Measurements from ENCODE around the gene CACNA1B. TPM values are rescaled to one million over a fixed set of nuclear protein-coding genes. Genes with fewer than 3 reads are reported as not detected.
A peak's percentile ranks its signal among the peaks of the same experiment; 100 is the strongest.
"Not testable (repeated sequence)": the region's sequence is repeated elsewhere in the genome, so short reads cannot be mapped to it uniquely, and the experiment has no call there.

Gene CACNA1B
- total RNA-seq, 1 experiment from 2014 or later, result not detected

- not testable (repeated sequence) for DNase-seq (ENCODE audit: low spot score)
These were observed 11.0 kb downstream of the CACNA1B start for GRCh38 chr9:137888621-137889020.

- not testable (repeated sequence) for DNase-seq (ENCODE audit: low spot score)
These were observed 12.4 kb downstream of the CACNA1B start for GRCh38 chr9:137889966-137890365.

DNA sequence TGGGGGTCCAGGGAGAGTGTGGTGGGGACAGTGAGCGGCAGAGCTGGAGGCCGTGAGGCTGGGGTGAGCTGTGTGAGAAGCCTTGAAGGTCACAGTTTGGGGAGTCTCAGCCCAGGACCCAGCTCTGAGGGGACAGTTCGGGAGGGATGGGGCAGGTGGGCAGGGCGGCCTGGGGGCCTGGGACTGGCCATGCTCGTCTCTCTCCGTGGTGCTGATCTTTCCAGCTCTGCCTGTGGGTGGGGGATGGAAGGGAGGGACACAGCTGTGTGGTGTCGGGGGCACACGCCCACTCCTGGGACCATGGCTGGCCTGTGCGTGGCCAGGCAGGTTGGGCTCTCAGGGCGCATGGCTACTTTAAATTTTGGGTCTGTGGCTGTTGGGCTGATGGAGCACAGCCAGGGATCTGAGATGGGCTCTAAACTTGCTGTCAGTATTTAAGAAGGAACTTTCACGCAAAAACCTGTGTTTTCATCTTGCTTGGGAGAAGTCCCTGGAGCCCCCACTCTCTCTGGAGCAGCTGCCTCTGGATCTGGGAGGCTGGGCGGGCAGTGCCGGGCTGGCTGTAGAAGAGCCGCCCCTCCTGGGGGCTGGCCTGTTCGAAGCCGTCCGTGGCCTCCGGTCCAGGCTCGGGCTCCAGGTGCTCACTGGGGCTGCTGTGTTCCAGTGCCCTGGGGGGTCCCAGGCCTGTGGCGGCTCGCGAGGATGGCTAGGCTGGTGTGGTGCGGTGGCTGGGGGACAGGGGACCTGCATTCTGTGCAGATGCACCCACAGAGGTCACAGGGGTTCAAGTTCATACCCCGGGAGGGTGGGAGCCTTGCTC, 13.4 kb downstream of the CACNA1B start:
- not testable (repeated sequence) for DNase-seq (ENCODE audit: low spot score)

- no peak for DNase-seq (ENCODE audit: low spot score)
These were observed 14.2 kb downstream of the CACNA1B start for GRCh38 chr9:137891588-137892423.

DNA sequence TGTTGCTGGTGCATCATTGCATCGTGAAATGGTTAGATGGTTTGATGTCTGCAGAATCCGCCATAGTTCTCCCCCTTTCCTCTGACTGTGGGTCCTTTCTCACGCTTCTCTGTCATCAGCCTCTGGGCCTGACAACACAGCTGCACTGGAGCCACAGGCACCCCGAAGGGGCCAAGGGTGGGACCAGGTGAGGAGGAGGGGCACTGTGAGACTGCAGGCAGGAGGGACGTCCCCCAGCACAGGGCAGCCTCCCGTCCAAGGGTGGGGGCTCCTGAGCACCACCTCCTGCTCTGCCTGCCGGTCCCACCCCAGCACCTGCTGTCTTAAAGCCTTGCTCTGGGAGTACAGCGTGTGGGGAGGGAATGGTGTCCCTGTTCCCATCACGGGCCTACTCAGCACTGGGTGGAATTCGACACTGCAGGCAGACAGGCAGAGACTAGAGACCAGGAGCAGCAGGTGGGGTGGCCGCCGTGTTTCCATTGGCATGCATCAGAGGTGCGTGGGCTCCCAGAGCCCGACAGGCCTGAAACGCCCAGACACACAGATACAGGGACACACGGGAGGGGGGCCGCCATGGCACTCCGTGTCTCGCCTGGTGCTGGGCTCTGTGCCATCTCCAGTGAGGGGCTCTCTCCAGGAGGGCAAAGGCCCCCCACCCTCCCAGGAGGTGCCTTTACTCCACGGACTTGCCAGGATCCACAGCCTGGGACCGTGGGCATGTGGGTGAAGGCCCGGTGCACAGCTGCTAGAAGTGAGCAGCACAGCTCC, 15.0 kb downstream of the CACNA1B start:
- no peak for DNase-seq (ENCODE audit: low spot score)

DNA sequence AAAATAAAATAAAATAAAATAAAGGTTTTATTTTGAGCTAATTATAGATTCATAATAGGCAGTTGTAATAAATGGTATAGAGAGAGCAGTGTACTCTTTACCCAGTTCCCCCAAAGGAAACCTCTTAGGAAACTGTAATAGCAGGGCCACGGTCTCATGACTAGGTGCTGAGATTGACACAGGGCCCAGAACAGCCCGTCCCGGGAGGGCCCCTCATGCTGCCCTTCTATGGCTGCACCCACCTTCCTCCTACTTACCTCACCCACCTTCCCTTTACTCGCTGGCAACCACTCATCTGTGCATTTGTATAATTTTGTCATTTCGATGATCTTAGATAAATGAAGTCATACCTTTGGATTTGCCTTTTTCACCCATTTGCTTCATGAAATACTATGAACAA, 16.1 kb downstream of the CACNA1B start:
- DNase-seq (ENCODE audit: low spot score), result no peak

- no peak for DNase-seq (ENCODE audit: low spot score)
These were observed 22.2 kb downstream of the CACNA1B start for GRCh38 chr9:137899551-137900360.

DNA sequence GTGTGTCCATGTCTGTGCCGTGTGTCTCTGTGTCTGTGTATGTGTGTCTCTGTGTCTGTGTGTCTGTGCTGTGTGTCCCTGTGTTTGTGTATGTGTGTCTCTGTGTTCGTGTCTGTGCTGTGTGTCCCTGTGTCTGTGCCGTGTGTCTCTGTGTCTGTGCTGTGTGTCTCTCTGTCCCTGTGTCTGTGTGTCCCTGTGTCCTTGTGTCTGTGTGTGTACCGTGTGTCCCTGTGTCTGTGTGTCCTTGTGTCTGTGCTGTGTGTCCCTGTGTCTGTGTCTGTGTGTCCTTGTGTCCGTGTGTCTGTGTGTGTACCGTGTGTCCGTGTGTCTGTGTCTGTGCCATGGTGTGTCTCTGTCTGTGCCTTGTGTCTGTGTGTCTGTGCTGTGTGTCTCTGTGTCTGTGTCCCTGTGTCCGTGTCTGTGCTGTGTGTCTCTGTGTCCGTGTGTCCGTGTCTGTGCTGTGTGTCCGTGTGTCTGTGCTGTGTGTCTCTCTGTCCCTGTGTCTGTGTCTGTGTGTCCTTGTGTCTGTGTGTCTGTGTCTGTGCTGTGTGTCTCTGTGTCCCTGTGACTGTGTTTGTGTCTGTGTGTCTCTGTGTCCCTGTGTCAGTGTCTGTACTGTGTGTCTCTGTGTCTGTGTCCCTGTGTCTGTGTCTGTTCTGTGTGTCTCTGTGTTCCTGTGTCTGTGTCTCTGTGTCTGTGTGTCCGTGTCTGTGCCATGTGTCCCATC, 23.2 kb downstream of the CACNA1B start:
- DNase-seq (ENCODE audit: low spot score), result no peak

DNA sequence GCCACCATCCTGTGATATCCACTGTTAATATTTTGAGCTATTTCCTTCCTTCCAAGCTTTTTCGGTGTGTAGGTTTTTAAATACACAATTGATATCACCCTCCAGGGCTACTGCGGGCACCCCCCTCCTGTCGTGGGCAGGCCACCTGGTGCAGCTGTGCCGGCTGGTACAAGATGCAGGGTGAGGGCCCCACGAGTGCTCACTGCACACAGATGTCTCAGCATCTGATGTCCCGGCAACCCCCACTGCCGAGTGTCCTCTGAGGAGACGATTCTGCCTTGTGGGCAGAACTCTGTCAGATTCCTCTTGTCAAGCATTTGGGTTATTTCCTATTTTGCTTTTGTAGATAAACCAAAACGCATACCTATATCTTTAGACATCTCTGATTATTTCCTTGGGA, 25.1 kb downstream of the CACNA1B start:
- peak; percentile 31 for DNase-seq (ENCODE audit: low spot score)

DNA sequence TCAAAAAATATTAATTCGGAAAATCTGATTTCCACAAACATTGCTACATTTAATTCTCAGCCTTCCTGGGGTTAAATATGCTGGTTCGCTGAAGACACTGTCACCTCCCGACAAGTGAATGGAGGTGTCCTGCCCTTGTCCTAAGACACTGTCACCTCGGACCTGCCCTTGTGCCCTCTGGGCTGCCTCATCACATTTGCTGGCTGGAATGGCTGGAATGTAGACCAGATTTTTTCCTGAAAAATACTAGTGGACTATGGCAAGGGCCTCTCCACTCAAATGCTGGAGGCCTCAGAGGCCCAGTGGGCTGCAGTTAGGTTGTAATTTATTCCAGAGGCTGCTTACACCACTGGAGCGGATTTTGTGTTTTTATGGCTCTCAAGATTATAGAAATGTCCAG, 28.2 kb downstream of the CACNA1B start:
- no peak for DNase-seq (ENCODE audit: low spot score)

DNA sequence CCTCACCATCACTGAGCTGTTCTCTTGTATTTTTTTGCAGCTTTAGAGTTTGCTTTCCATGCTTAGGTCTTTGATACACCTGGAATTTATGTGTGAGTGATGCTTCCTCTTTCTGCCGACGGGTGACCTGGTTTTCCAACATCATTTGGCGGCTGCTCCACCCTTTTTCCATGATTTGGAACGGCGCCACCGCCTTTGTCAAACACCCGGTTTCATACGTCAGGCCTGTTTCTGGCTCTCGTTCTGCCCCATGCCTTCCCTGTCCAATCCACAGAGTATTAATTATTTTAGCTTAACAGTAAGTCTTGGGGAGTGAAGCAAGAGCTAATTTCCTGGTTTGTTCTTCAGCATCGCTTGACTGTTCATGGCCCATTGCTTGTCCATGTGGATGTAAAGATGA, 30.2 kb downstream of the CACNA1B start:
- no peak for DNase-seq (ENCODE audit: low spot score)

DNA sequence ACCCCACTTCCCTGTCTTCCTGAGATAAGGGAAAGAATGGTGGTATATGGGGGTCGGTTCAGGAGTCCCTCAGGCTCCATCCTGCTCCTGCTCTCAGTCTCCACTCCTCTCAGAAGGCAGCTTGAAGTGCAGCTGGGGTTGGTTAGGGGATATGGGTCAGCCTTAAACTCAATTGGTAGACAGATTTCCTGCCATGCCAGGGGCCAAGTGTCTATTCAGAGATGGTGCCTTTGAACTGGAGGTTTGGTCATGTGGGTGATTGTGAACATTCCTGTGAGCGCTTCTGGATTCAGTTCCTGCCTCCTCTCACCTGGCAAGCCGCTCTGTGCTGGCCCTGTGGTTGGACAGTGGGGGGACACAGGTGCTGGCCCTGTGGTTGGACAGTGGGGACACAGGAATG, 35.1 kb downstream of the CACNA1B start:
- no peak for DNase-seq (ENCODE audit: low spot score)

- no peak for DNase-seq (ENCODE audit: low spot score)
These were observed 35.5 kb downstream of the CACNA1B start for GRCh38 chr9:137913132-137913531.

DNA sequence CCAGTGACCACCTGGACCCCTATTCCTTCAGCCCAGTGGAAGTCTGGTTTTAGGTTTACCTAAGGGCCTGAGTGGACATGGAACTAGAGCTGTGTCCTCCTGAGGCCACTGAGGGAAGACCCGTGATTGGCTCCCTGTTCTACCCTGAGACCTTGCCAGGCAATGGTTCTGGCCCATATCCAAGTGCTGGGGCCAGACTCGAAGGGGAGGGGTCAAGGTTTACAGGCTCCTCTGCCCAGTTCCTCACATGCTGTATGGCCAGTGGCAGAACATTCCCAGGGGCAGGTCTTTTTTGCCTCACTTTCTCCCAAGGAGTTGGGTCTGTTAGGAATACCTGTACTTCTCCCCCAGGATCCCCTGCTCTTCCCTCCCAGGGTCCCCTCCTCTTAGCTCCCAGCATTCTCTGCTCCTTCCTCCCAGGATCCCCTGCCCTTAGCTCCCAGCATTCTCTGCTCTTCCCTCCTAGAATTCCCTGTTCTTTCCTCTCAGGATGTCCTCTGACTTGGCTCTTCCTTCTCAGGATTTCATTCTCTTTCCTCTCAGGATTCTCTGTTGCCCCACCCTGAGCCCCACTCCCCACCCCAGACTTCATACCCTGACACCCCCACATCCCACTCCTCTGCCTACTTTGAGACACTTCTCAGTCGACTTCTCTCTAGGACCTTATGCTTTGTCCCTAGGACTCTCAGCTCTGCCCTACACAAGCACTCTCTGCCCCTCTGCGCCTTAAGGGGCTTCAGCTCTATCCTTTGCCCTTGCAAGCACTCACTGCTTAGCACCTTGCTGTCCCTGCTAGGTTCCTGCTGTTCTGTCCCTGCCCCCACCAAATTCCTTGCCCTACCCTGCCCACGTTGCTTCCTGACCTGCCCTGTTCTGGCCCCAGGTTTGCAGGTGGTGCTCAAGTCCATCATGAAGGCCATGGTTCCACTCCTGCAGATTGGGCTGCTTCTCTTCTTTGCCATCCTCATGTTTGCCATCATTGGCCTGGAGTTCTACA, 36.5 kb downstream of the CACNA1B start:
- DNase-seq (ENCODE audit: low spot score), result no peak

DNA sequence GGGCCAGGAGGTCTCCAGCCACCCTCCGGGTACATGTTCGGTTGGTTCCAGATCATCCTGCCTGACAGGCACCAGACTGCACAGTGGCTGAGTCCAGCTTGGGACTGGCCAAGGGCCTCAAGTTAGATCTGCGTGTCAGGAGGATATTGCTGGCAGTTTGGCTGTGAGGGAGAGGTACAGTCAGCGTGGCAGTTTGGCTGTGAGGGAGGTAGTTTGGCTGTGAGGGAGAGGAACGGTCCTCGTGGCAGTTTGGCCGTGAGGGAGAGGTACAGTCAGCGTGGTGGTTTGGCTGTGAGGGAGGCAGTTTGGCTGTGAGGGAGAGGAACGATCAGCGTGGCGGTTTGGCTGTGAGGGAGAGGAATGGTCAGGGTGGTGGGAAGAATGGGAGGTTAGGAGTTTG, 39.0 kb downstream of the CACNA1B start:
- no peak for DNase-seq (ENCODE audit: low spot score)

- no peak for DNase-seq (ENCODE audit: low spot score)
These were observed 39.5 kb downstream of the CACNA1B start for GRCh38 chr9:137917116-137917515.

- no peak for DNase-seq (ENCODE audit: low spot score)
These were observed 40.2 kb downstream of the CACNA1B start for GRCh38 chr9:137917795-137918194.

- peak; percentile 47 for DNase-seq (ENCODE audit: low spot score)
These were observed 40.9 kb downstream of the CACNA1B start for GRCh38 chr9:137918331-137919094.

- no peak for DNase-seq (ENCODE audit: low spot score)
These were observed 41.5 kb downstream of the CACNA1B start for GRCh38 chr9:137919095-137919465.
